Ureter (tissue), 1 donor: ENCODE data around the gene UNK. TPM values are rescaled to one million over a fixed set of nuclear protein-coding genes. Genes with fewer than 3 reads are reported as not detected.

Experiments used
- DNase-seq: peaks from one replicate; pipeline ENCODE4 v3.0.0-alpha.2; 2020; ENCODE audit warnings: low spot score
- total RNA-seq: library from RNA; stranded (reverse); gene quantifications from one replicate; pipeline ENCODE4 v1.2.4, GENCODE V29; 2023
- donor health status: DM: yes; HTN: yes; CAD: no.

Gene UNK
- 49.2 TPM for total RNA-seq

- DNase-seq = peak; percentile 99
Observed at GRCh38 chr17:75784473-75785015, at the start of gene UNK. UNK (plus strand) TSS chr17:75784806; CDS start chr17:75784881, 75 bp downstream.

- DNase-seq = no peak
Observed at GRCh38 chr17:75736173-75736835, 48.3 kb upstream of the UNK start.

GRCh38 chr17:75737133-75737962, 47.3 kb upstream of the UNK start:
- DNase-seq = no peak

- DNase-seq = no peak
Observed at GRCh38 chr17:75738218-75738802, 46.3 kb upstream of the UNK start.

GRCh38 chr17:75739174-75739573, 45.4 kb upstream of the UNK start:
- DNase-seq = no peak

- DNase-seq = no peak
Observed at GRCh38 chr17:75739801-75740200, 44.8 kb upstream of the UNK start.

GRCh38 chr17:75740215-75740614, 44.4 kb upstream of the UNK start:
- DNase-seq = no peak

GRCh38 chr17:75740631-75741077, 44.0 kb upstream of the UNK start:
- DNase-seq = no peak

GRCh38 chr17:75742337-75742736, 42.3 kb upstream of the UNK start:
- DNase-seq = no peak

- no peak for DNase-seq
Observed at GRCh38 chr17:75743625-75744206, 40.9 kb upstream of the UNK start.

GRCh38 chr17:75748706-75749105, 35.9 kb upstream of the UNK start:
- DNase-seq = no peak

GRCh38 chr17:75749545-75750389, 34.8 kb upstream of the UNK start:
- DNase-seq = peak; percentile 83

GRCh38 chr17:75750661-75751423, 33.8 kb upstream of the UNK start:
- DNase-seq = no peak

- no peak for DNase-seq
Observed at GRCh38 chr17:75751676-75752404, 32.8 kb upstream of the UNK start.

GRCh38 chr17:75752405-75752709, 32.2 kb upstream of the UNK start:
- no peak for DNase-seq

GRCh38 chr17:75752802-75753513, 31.6 kb upstream of the UNK start:
- no peak for DNase-seq

- no peak for DNase-seq
Observed at GRCh38 chr17:75753514-75754377, 30.9 kb upstream of the UNK start.
